K562 (cell line): ENCODE data around the gene MAP3K4. TPM values are rescaled to one million over a fixed set of nuclear protein-coding genes. Genes with fewer than 3 reads are reported as not detected.

Experiments used
- ATAC-seq: fragments of 200-7000 bp; cut with Tn5 transposase; 3 replicates; pipeline ENCODE4 v1.9.1; 2020; ENCODE audit warnings: moderate library complexity
- BruUV-seq: library from RNA; stranded (reverse); fragments of 400-500 nt; replicated peaks from 2 replicates; lab custom pipeline; 2021; lab: Mats Ljungman, UMichigan
- CTCF ChIA-PET: fragments of 300-600 bp; formaldehyde crosslinking; extraction: SDS; loops from one replicate; lab custom pipeline; 2021; ENCODE audit warnings: low intra/inter-chr PET ratio; lab: Yijun Ruan, JAX
- POLR2A ChIA-PET: fragments of 300-600, 350-650 bp; sonication (Branson Sonifier 250); formaldehyde crosslinking; extraction: SDS; loops from one replicate; lab custom pipeline; 2021; ENCODE audit warnings: antibody characterized with exemption, inconsistent platforms; lab: Yijun Ruan, JAX
- DNase-seq, 4 experiments: peaks; one replicate each; pipeline versions ENCODE4 v3.0.0 to v3.0.0-alpha.2; 2011 to 2018; ENCODE audit warnings: low spot score in 3 of 4, mixed read lengths in 3 of 4; ENCODE audit errors: extremely low read depth in 1 of 4
- FAIRE-seq: peaks from 2 replicates; lab custom pipeline; 2011; peaks lifted over from hg19 to GRCh38; lab: Jason Lieb, UNC
- H2AFZ ChIP-seq: 2 replicates; pipeline ENCODE4 v1.6.0; 2011; ENCODE audit warnings: low read depth, low read length, control low read depth, inconsistent platforms
- H3K27ac ChIP-seq: fragments of 200-600 bp; 3 replicates; pipeline ENCODE4 v1.8.0; 2011; ENCODE audit warnings: low read depth, mild to moderate bottlenecking, control low read depth, inconsistent platforms, low read length, moderate library complexity, mixed read lengths; ENCODE audit errors: extremely low read depth
- H3K27me3 ChIP-seq, 2 experiments: fragments of 300-600 bp in 1 of 2; 2 replicates in 1 of 2; 3 replicates in 1 of 2; pipeline versions ENCODE4 v1.6.0 to v1.8.0; 2011; ENCODE audit warnings: inconsistent platforms in 2 of 2, low read length in 2 of 2, mild to moderate bottlenecking in 1 of 2, mixed read lengths in 1 of 2, moderate library complexity in 1 of 2; ENCODE audit not compliant: control insufficient read depth in 2 of 2, insufficient read depth in 2 of 2
- H3K36me3 ChIP-seq: fragments of 300-600 bp; 3 replicates; pipeline ENCODE4 v1.8.0; 2011; ENCODE audit warnings: mild to moderate bottlenecking, low read length, inconsistent platforms; ENCODE audit not compliant: control insufficient read depth, insufficient read depth
- H3K4me1 ChIP-seq, 2 experiments: fragments of 200-600 bp in 1 of 2; replicated peaks in 1 of 2; 2 replicates in 1 of 2; 3 replicates in 1 of 2; pipeline versions ENCODE4 v1.5.1 to v1.8.0; 2011; ENCODE audit warnings: inconsistent platforms in 2 of 2, low read length in 2 of 2, mild to moderate bottlenecking in 1 of 2, mixed read lengths in 1 of 2, moderate library complexity in 1 of 2; ENCODE audit not compliant: control insufficient read depth in 2 of 2, insufficient read depth in 2 of 2
- H3K4me2 ChIP-seq: 2 replicates; pipeline ENCODE4 v1.6.1; 2011; ENCODE audit warnings: low read length, control low read depth, inconsistent platforms, mixed read lengths; ENCODE audit not compliant: insufficient read depth
- H3K4me3 ChIP-seq: fragments of 200-600 bp; sonication (generic), shearing (Covaris generic); 2 replicates; pipeline ENCODE4 v1.5.1; 2016; ENCODE audit warnings: control low read depth, inconsistent platforms
- H3K79me2 ChIP-seq: fragments of 200-600 bp; 3 replicates; pipeline ENCODE4 v1.8.0; 2011; ENCODE audit warnings: low read length, inconsistent platforms; ENCODE audit not compliant: control insufficient read depth, insufficient read depth
- H3K9ac ChIP-seq, 2 experiments: 2 replicates each; pipeline versions ENCODE4 v1.6.0 to v1.6.1; 2011; ENCODE audit warnings: low read depth in 2 of 2, low read length in 2 of 2, control low read depth in 1 of 2, inconsistent platforms in 1 of 2, mild to moderate bottlenecking in 1 of 2, mixed read lengths in 1 of 2; ENCODE audit not compliant: insufficient read depth in 1 of 2
- H3K9me1 ChIP-seq: one replicate; pipeline ENCODE4 v1.6.0; 2011; ENCODE audit warnings: inconsistent platforms, mild to moderate bottlenecking, low read length, moderate library complexity; ENCODE audit not compliant: control insufficient read depth, insufficient read depth
- H3K9me3 ChIP-seq: replicated peaks from 2 replicates; pipeline ENCODE4 v1.5.1; 2011; ENCODE audit warnings: low read depth, low read length, inconsistent platforms; ENCODE audit not compliant: control insufficient read depth, insufficient read depth
- H4K20me1 ChIP-seq: replicated peaks from 2 replicates; pipeline ENCODE4 v1.6.1; 2011; ENCODE audit warnings: low read length, inconsistent platforms, mixed read lengths; ENCODE audit not compliant: control insufficient read depth, insufficient read depth
- ARID1B ChIP-seq: fragments of 450-650 bp; IDR thresholded peaks from 2 replicates; pipeline ENCODE4 v1.6.1; 2016; ENCODE audit warnings: antibody characterized with exemption, mild to moderate bottlenecking, inconsistent platforms
- BMI1 ChIP-seq: fragments of 150-350 bp; IDR thresholded peaks from 2 replicates; pipeline ENCODE4 v1.6.1; 2014; ENCODE audit warnings: low read length
- CREB1 ChIP-seq, 2 experiments: sonication (generic) in 1 of 2; formaldehyde crosslinking in 1 of 2; IDR thresholded peaks; 2 replicates each; pipeline versions ENCODE4 v1.6.1 to v1.8.0; 2012 to 2022; ENCODE audit warnings: inconsistent platforms in 1 of 2, mild to moderate bottlenecking in 1 of 2, missing genetic modification reagents in 1 of 2, moderate library complexity in 1 of 2
- HDAC8 ChIP-seq: fragments of 450-650 bp; IDR thresholded peaks from 2 replicates; pipeline ENCODE4 v1.6.1; 2016; ENCODE audit warnings: mild to moderate bottlenecking, missing genetic modification characterization, moderate library complexity, missing compliant biosample characterization
- HNRNPUL1 ChIP-seq: fragments of 200-400 bp; formaldehyde crosslinking; IDR thresholded peaks from 2 replicates; pipeline ENCODE4 v1.6.1; 2017; ENCODE audit warnings: low read length
- KDM2B ChIP-seq: fragments of 250-450 bp; sonication (Bioruptor Pico); IDR thresholded peaks from 2 replicates; pipeline ENCODE4 v1.8.0; 2021; ENCODE audit warnings: mild to moderate bottlenecking, moderate library complexity
- KHSRP ChIP-seq: fragments of 450-650 bp; IDR thresholded peaks from 2 replicates; pipeline ENCODE4 v1.6.1; 2017
- NCOA4 ChIP-seq: fragments of 450-650 bp; IDR thresholded peaks from 2 replicates; pipeline ENCODE4 v1.6.1; 2018; ENCODE audit warnings: mild to moderate bottlenecking; ENCODE audit not compliant: partially characterized antibody
- ZNF134 ChIP-seq: fragments of 250-450 bp; sonication (Bioruptor Pico); conservative IDR thresholded peaks from 2 replicates; pipeline ENCODE4 v1.4.0; 2020
- ZNF766 ChIP-seq: fragments of 200-800 bp; sonication (Bioruptor generic); conservative IDR thresholded peaks from 2 replicates; pipeline ENCODE4 v1.6.1; 2016; ENCODE audit warnings: missing genetic modification characterization, missing compliant biosample characterization
- WGBS: fragments of 100-300 bp; shearing (Covaris generic); methylation state at CpG from one replicate; pipeline ENCODE4 v1.1.6; 2016; ENCODE audit warnings: low coverage, mixed read lengths; ENCODE audit not compliant: insufficient coverage; ENCODE audit errors: missing lambda C conversion rate; 5-methylcytosine and 5-hydroxymethylcytosine counted together
- in situ Hi-C: fragments of 300-500 bp; cut with MboI; formaldehyde crosslinking; loops from 4 replicates; pipeline ENCODE4 v1.15.0; 2018; ENCODE audit warnings: inconsistent platforms, mixed read lengths
- intact Hi-C: fragments of 100-400 bp; cut with micrococcal nuclease; formaldehyde crosslinking; loops from 2 replicates; pipeline ENCODE4 v1.14.2; 2022
- polyA plus RNA-seq, 8 experiments: library from polyadenylated mRNA; depleted of rRNA in 4 of 8; stranded (reverse) in 5 of 8; unstranded in 3 of 8; fragments of >200 nt; fragmentation: Nextera tagmentation in 2 of 8; fragmentation: Illumina TruSeq in 1 of 8; extraction: Ambion mirVana in 2 of 8; extraction: Trizol in 1 of 8; gene quantifications; 2 replicates each; pipeline versions ENCODE4 v1.2.1 to v1.2.3, GENCODE V29; 2011 to 2014; ENCODE audit warnings: inconsistent platforms in 1 of 8, missing spikeins in 1 of 8
- total RNA-seq, 7 experiments: library from RNA; depleted of rRNA in 6 of 7; stranded (reverse); fragments of >200 nt in 6 of 7; fragmentation: Illumina TruSeq in 2 of 7; extraction: Trizol in 2 of 7; gene quantifications; 2 replicates each; pipeline versions ENCODE4 v1.2.1 to v1.2.3, GENCODE V29; 2011 to 2021; ENCODE audit warnings: low replicate concordance in 1 of 7
- TF ChIP-seq, protein P1 (sequence below): fragments of 250-450 bp; sonication (Bioruptor Pico); IDR thresholded peaks from 2 replicates; pipeline ENCODE4 v1.4.0; 2020
- TF ChIP-seq, protein P2 (sequence below): fragments of 250-450 bp; sonication (Bioruptor Pico); IDR thresholded peaks from 2 replicates; pipeline ENCODE4 v1.5.0; 2021; ENCODE audit warnings: mild to moderate bottlenecking, moderate library complexity
- TF ChIP-seq, protein P3 (sequence below): fragments of 200-800 bp; sonication (Bioruptor generic); IDR thresholded peaks from 2 replicates; pipeline ENCODE4 v1.6.1; 2017; ENCODE audit warnings: missing genetic modification characterization, missing compliant biosample characterization

Gene MAP3K4
- total and polyA plus RNA-seq, 9 of the 15 experiments (the other 6 are each of a cell fraction or from before 2014, with no cell fraction given), result 21.0 to 77.2 (median 48.9) TPM

DNA sequence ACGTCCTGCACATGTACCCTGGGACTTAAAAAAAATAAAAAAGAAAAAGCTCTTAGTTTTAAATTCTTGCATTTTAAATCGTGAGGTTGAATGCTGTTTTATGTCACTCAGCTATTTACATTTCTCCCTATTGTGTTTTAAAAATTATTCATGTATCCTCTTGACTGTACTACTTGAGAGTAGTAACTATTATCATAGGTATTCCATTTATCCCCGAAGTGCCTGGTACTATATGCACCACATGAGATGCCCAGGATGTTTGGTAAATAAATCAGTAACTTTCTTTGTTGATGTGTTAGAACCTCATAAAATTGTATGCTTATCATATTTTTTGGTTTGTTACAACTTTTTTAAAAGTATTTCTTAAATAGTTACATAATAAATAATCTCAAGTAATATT lies 18.4 kb downstream of the MAP3K4 start:
- H3K4me1 ChIP-seq, result no peaks in the 10 kb centered on the region
- H3K9me3 ChIP-seq, result no peaks in the 10 kb centered on the region
- no peak for DNase-seq
- in situ Hi-C loops (no loop called here), intact Hi-C loops (no loop called here)
- 79% methylated on average over 3 of the region's 3 CpGs for WGBS
- H4K20me1 ChIP-seq, result peaks cover 7% of the 10 kb centered on the region; the same call in 1 of the 2 replicates
- H3K9ac ChIP-seq, result no peak overlapping the region
- ChIA-PET CTCF (no interaction called here), POLR2A (interaction anchor here (1.8 kb wide), 1 partner anchor 12 kb away, joined by 4 read pairs; no protein-coding TSS in a partner anchor)
- H3K36me3 ChIP-seq, result no peaks in the 10 kb centered on the region
- H3K4me3 ChIP-seq, result no peak overlapping the region
- no TSS peak for BruUV-seq
- no peak overlapping the region for H3K4me2 ChIP-seq
- H3K9me1 ChIP-seq, result no peaks in the 10 kb centered on the region
- ATAC-seq, result no peak
- no peaks in the 10 kb centered on the region for H3K27me3 ChIP-seq
- H3K27ac ChIP-seq, result no peak overlapping the region
- H3K79me2 ChIP-seq, result peaks cover 87% of the 10 kb centered on the region
- H2AFZ ChIP-seq, result no peak overlapping the region
- FAIRE-seq, result no peak
- TF ChIP-seq NCOA4, result no peak
- no peak for TF ChIP-seq HDAC8 (tag)
- no peak for TF ChIP-seq ARID1B
- TF ChIP-seq, protein P1, sequence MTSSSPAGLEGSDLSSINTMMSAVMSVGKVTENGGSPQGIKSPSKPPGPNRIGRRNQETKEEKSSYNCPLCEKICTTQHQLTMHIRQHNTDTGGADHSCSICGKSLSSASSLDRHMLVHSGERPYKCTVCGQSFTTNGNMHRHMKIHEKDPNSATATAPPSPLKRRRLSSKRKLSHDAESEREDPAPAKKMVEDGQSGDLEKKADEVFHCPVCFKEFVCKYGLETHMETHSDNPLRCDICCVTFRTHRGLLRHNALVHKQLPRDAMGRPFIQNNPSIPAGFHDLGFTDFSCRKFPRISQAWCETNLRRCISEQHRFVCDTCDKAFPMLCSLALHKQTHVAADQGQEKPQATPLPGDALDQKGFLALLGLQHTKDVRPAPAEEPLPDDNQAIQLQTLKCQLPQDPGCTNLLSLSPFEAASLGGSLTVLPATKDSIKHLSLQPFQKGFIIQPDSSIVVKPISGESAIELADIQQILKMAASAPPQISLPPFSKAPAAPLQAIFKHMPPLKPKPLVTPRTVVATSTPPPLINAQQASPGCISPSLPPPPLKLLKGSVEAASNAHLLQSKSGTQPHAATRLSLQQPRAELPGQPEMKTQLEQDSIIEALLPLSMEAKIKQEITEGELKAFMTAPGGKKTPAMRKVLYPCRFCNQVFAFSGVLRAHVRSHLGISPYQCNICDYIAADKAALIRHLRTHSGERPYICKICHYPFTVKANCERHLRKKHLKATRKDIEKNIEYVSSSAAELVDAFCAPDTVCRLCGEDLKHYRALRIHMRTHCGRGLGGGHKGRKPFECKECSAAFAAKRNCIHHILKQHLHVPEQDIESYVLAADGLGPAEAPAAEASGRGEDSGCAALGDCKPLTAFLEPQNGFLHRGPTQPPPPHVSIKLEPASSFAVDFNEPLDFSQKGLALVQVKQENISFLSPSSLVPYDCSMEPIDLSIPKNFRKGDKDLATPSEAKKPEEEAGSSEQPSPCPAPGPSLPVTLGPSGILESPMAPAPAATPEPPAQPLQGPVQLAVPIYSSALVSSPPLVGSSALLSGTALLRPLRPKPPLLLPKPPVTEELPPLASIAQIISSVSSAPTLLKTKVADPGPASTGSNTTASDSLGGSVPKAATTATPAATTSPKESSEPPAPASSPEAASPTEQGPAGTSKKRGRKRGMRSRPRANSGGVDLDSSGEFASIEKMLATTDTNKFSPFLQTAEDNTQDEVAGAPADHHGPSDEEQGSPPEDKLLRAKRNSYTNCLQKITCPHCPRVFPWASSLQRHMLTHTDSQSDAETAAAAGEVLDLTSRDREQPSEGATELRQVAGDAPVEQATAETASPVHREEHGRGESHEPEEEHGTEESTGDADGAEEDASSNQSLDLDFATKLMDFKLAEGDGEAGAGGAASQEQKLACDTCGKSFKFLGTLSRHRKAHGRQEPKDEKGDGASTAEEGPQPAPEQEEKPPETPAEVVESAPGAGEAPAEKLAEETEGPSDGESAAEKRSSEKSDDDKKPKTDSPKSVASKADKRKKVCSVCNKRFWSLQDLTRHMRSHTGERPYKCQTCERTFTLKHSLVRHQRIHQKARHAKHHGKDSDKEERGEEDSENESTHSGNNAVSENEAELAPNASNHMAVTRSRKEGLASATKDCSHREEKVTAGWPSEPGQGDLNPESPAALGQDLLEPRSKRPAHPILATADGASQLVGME (CRISPR knock-in tag), result no peak
- no peak for TF ChIP-seq ZNF766 (CRISPR knock-in tag)
- TF ChIP-seq, protein P2, sequence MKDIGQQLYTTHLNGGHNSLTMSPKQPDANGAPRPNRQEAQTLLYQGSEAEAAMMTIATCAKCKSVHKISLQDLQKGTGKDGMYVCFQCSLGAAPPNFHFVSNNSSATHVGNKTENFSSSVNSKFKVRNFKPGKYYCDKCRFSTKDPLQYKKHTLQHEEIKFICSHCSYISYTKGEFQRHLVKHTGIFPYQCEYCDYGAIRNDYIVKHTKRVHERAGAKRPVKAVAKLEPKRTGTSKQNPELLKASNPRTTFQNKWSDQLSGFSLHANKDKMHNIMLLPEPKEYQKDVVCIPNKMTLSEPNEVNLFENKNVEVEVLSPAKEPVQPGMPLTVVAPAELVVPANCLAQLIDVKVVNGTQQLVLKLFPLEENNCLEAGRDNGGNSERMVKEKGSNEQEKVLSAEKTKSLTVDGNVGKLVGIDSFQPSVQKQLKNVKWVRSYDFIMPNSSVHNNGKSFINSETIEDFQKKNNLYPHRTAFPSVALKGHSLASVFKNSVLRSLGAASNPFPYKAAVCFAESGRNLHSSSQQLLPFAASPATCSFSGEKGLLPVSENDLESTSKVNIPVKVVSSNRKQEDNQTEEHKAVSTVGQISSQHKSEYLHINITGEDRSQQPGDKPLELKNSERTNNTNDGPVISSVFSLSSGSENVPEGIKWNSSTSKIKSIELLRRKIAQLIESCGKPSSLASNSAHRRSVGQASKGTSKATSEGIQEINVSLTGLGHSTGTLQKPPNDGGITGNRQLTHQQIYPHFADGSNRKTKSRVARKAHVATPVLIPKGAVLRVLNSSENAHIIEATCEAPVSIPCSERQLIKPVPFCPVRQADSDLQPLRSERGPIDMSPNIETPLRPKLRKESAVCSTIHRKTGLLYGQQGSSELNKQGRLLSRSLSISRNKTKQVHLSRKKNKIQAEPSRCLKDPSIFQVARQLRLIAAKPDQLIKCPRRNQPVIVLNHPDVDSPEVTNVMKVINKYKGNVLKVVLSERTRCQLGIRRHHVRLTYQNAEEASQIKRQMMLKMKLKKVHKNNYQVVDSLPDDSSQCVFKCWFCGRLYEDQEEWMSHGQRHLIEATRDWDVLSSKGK (CRISPR knock-in tag), result no peak
- TF ChIP-seq, protein P3, sequence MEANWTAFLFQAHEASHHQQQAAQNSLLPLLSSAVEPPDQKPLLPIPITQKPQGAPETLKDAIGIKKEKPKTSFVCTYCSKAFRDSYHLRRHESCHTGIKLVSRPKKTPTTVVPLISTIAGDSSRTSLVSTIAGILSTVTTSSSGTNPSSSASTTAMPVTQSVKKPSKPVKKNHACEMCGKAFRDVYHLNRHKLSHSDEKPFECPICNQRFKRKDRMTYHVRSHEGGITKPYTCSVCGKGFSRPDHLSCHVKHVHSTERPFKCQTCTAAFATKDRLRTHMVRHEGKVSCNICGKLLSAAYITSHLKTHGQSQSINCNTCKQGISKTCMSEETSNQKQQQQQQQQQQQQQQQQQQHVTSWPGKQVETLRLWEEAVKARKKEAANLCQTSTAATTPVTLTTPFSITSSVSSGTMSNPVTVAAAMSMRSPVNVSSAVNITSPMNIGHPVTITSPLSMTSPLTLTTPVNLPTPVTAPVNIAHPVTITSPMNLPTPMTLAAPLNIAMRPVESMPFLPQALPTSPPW, result no peak
- TF ChIP-seq ZNF134 (CRISPR knock-in tag), result no peak
- TF ChIP-seq KHSRP, result no peak
- no peak for TF ChIP-seq HNRNPUL1
- no peak for TF ChIP-seq CREB1 (IDR thresholded peaks at IDR 0.05)
- TF ChIP-seq CREB1 (CRISPR knock-in tag; IDR thresholded peaks at IDR 0.05), result no peak
- TF ChIP-seq BMI1, result no peak
- TF ChIP-seq KDM2B, result no peak
